NB4 (cell line): ENCODE measurements around the gene ARHGEF16.

Experiments used
- MYC ChIP-seq: IDR thresholded peaks from 2 replicates; pipeline ENCODE4 v1.6.1; 2011; ENCODE audit warnings: low read depth, low read length
- POLR2A ChIP-seq: IDR thresholded peaks from 2 replicates; pipeline ENCODE4 v1.6.1; 2011; ENCODE audit warnings: mild to moderate bottlenecking; ENCODE audit not compliant: insufficient read length; ENCODE audit errors: extremely low read depth
- TF ChIP-seq, protein P1 (sequence below): IDR thresholded peaks from one replicate; pipeline ENCODE4 v1.5.1; 2012; ENCODE audit warnings: low read depth, low read length

- TF ChIP-seq, protein P1, sequence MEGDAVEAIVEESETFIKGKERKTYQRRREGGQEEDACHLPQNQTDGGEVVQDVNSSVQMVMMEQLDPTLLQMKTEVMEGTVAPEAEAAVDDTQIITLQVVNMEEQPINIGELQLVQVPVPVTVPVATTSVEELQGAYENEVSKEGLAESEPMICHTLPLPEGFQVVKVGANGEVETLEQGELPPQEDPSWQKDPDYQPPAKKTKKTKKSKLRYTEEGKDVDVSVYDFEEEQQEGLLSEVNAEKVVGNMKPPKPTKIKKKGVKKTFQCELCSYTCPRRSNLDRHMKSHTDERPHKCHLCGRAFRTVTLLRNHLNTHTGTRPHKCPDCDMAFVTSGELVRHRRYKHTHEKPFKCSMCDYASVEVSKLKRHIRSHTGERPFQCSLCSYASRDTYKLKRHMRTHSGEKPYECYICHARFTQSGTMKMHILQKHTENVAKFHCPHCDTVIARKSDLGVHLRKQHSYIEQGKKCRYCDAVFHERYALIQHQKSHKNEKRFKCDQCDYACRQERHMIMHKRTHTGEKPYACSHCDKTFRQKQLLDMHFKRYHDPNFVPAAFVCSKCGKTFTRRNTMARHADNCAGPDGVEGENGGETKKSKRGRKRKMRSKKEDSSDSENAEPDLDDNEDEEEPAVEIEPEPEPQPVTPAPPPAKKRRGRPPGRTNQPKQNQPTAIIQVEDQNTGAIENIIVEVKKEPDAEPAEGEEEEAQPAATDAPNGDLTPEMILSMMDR: no peak
- TF ChIP-seq POLR2A (no peak), MYC (no peak)
Observed at GRCh38 chr1:3497521-3497920, 43.1 kb downstream of the ARHGEF16 start.
